H9 (cell line): ENCODE results near the gene TXNDC12. TPM values are rescaled to one million over a fixed set of nuclear protein-coding genes. Genes with fewer than 3 reads are reported as not detected.

Experiments used
- DNase-seq: peaks from one replicate; pipeline ENCODE4 v3.0.0-alpha.2; 2017
- H2AFZ ChIP-seq: one replicate; pipeline ENCODE4 v1.6.1; 2013; ENCODE audit warnings: mild to moderate bottlenecking, low read length, control low read depth, moderate library complexity
- H2AK5ac ChIP-seq: 2 replicates; pipeline ENCODE4 v1.6.1; 2013; ENCODE audit warnings: low read length, control low read depth, mixed read lengths; ENCODE audit not compliant: insufficient read length
- H2BK120ac ChIP-seq: one replicate; pipeline ENCODE4 v1.6.1; 2013; ENCODE audit warnings: low read depth, mild to moderate bottlenecking, low read length, control low read depth, inconsistent platforms; ENCODE audit not compliant: poor library complexity, severe bottlenecking
- H2BK12ac ChIP-seq: 2 replicates; pipeline ENCODE4 v1.6.1; 2013; ENCODE audit warnings: low read length, control low read depth, mixed read lengths, low read depth; ENCODE audit not compliant: insufficient read length
- H2BK15ac ChIP-seq: 2 replicates; pipeline ENCODE4 v1.6.1; 2013; ENCODE audit warnings: low read depth, low read length, control low read depth
- H2BK20ac ChIP-seq: one replicate; pipeline ENCODE4 v1.6.1; 2013; ENCODE audit warnings: low read depth, mild to moderate bottlenecking, low read length, control low read depth, inconsistent platforms; ENCODE audit not compliant: poor library complexity, severe bottlenecking
- H2BK5ac ChIP-seq: 2 replicates; pipeline ENCODE4 v1.6.1; 2013; ENCODE audit warnings: low read length, control low read depth, mixed read lengths; ENCODE audit not compliant: insufficient read length
- H3K14ac ChIP-seq: 2 replicates; pipeline ENCODE4 v1.6.1; 2013; ENCODE audit warnings: low read length, control low read depth; ENCODE audit not compliant: insufficient read depth
- H3K18ac ChIP-seq: 2 replicates; pipeline ENCODE4 v1.6.1; 2013; ENCODE audit warnings: low read depth, mild to moderate bottlenecking, mixed read lengths, low read length, control low read depth; ENCODE audit not compliant: insufficient read length
- H3K23ac ChIP-seq: 2 replicates; pipeline ENCODE4 v1.6.1; 2013; ENCODE audit warnings: low read length, control low read depth, mixed read lengths, low read depth; ENCODE audit not compliant: insufficient read length
- H3K23me2 ChIP-seq: 2 replicates; pipeline ENCODE4 v1.6.1; 2013; ENCODE audit warnings: low read depth, mild to moderate bottlenecking, mixed read lengths, low read length, control low read depth; ENCODE audit not compliant: insufficient read length, poor library complexity, severe bottlenecking
- H3K27ac ChIP-seq: 2 replicates; pipeline ENCODE4 v1.5.1; 2013; ENCODE audit warnings: low read length, control low read depth, mixed read lengths, low read depth; ENCODE audit not compliant: insufficient read length
- H3K27me3 ChIP-seq: 2 replicates; pipeline ENCODE4 v1.6.1; 2013; ENCODE audit warnings: low read length, control low read depth, inconsistent platforms; ENCODE audit not compliant: insufficient read depth
- H3K4ac ChIP-seq: 2 replicates; pipeline ENCODE4 v1.6.1; 2013; ENCODE audit warnings: low read depth, mild to moderate bottlenecking, control low read depth, inconsistent platforms, low read length, moderate library complexity
- H3K4me1 ChIP-seq: 2 replicates; pipeline ENCODE4 v1.6.1; 2013; ENCODE audit warnings: low read length, control low read depth, inconsistent platforms; ENCODE audit not compliant: insufficient read depth
- H3K4me2 ChIP-seq: 2 replicates; pipeline ENCODE4 v1.6.1; 2013; ENCODE audit warnings: low read length, control low read depth, mixed read lengths; ENCODE audit not compliant: insufficient read length, insufficient read depth
- H3K56ac ChIP-seq: 2 replicates; pipeline ENCODE4 v1.6.1; 2013; ENCODE audit warnings: low read depth, mild to moderate bottlenecking, mixed read lengths, low read length, control low read depth; ENCODE audit not compliant: insufficient read length
- H3K79me1 ChIP-seq: 2 replicates; pipeline ENCODE4 v1.6.1; 2013; ENCODE audit warnings: low read depth, mild to moderate bottlenecking, moderate library complexity, low read length, control low read depth, inconsistent platforms; ENCODE audit not compliant: insufficient read depth, poor library complexity, severe bottlenecking
- H3K79me2 ChIP-seq: 2 replicates; pipeline ENCODE4 v1.6.1; 2013; ENCODE audit warnings: low read length, control low read depth, inconsistent platforms; ENCODE audit not compliant: insufficient read depth
- H3K9ac ChIP-seq: 2 replicates; pipeline ENCODE4 v1.6.1; 2013; ENCODE audit warnings: low read length, control low read depth, mixed read lengths; ENCODE audit not compliant: insufficient read length; ENCODE audit errors: extremely low read depth
- H3K9me3 ChIP-seq: one replicate; pipeline ENCODE4 v1.6.1; 2013; ENCODE audit warnings: low read depth, low read length, inconsistent platforms; ENCODE audit not compliant: control insufficient read depth
- H3T11ph ChIP-seq: one replicate; pipeline ENCODE4 v1.6.1; 2013; ENCODE audit warnings: mild to moderate bottlenecking, low read length, control low read depth, inconsistent platforms
- H4K20me1 ChIP-seq: one replicate; pipeline ENCODE4 v1.6.1; 2013; ENCODE audit not compliant: control insufficient read depth, insufficient read length, insufficient read depth
- H4K5ac ChIP-seq: 2 replicates; pipeline ENCODE4 v1.6.1; 2013; ENCODE audit warnings: low read depth, mild to moderate bottlenecking, mixed read lengths, low read length, control low read depth; ENCODE audit not compliant: insufficient read length
- H4K8ac ChIP-seq: replicated peaks from 2 replicates; pipeline ENCODE4 v1.6.1; 2013; ENCODE audit warnings: low read length, control low read depth, mixed read lengths, low read depth; ENCODE audit not compliant: insufficient read length
- H4K91ac ChIP-seq: 2 replicates; pipeline ENCODE4 v1.6.1; 2013; ENCODE audit warnings: low read depth, mild to moderate bottlenecking, moderate library complexity, mixed read lengths, low read length, control low read depth; ENCODE audit not compliant: insufficient read length
- H3K27ac Mint-ChIP-seq, 3 experiments: 2 replicates in 2 of 3; 3 replicates in 1 of 3; pipeline ENCODE4 v1.8.0; 2020 to 2021; ENCODE audit warnings: mixed read lengths in 3 of 3, mild to moderate bottlenecking in 1 of 3, moderate library complexity in 1 of 3
- H3K27me3 Mint-ChIP-seq: 2 replicates; pipeline ENCODE4 v1.8.0; 2021; ENCODE audit warnings: low read depth, mild to moderate bottlenecking, moderate library complexity, mixed read lengths
- H3K36me3 Mint-ChIP-seq, 3 experiments: 2 replicates in 2 of 3; 3 replicates in 1 of 3; pipeline ENCODE4 v1.8.0; 2020 to 2021; ENCODE audit warnings: low read depth in 3 of 3, mixed read lengths in 3 of 3; ENCODE audit not compliant: insufficient read depth in 1 of 3
- H3K4me1 Mint-ChIP-seq, 2 experiments: 2 replicates each; pipeline ENCODE4 v1.8.0; 2020; ENCODE audit warnings: mixed read lengths in 2 of 2
- H3K4me3 Mint-ChIP-seq, 2 experiments: 2 replicates in 1 of 2; 3 replicates in 1 of 2; pipeline ENCODE4 v1.8.0; 2020 to 2021; ENCODE audit warnings: mild to moderate bottlenecking in 2 of 2, mixed read lengths in 2 of 2, moderate library complexity in 1 of 2
- H3K9me3 Mint-ChIP-seq, 2 experiments: 2 replicates in 1 of 2; 3 replicates in 1 of 2; pipeline ENCODE4 v1.8.0; 2020; ENCODE audit warnings: mild to moderate bottlenecking in 2 of 2, mixed read lengths in 2 of 2, moderate library complexity in 1 of 2
- WGBS: extraction: QIAGEN DNeasy Blood & Tissue Kit; methylation state at CpG from one replicate; pipeline ENCODE4 v1.1.7; 2013; ENCODE audit warnings: missing lambda C conversion rate, low lambda C conversion rate, mixed read lengths; ENCODE audit not compliant: insufficient read length; ENCODE audit errors: extremely low coverage; 5-methylcytosine and 5-hydroxymethylcytosine counted together
- total RNA-seq: library from RNA; stranded (reverse); gene quantifications from 2 replicates; pipeline ENCODE4 v1.2.1, GENCODE V29; 2021
- TF ChIP-seq, protein P1 (sequence below): fragments of 200-600 bp; sonication (generic); conservative IDR thresholded peaks from 3 replicates; pipeline ENCODE4 v1.8.0; 2021; ENCODE audit warnings: antibody characterized with exemption, mild to moderate bottlenecking

Gene TXNDC12
- total RNA-seq, 1 experiment from 2014 or later = 82.1 TPM

DNA sequence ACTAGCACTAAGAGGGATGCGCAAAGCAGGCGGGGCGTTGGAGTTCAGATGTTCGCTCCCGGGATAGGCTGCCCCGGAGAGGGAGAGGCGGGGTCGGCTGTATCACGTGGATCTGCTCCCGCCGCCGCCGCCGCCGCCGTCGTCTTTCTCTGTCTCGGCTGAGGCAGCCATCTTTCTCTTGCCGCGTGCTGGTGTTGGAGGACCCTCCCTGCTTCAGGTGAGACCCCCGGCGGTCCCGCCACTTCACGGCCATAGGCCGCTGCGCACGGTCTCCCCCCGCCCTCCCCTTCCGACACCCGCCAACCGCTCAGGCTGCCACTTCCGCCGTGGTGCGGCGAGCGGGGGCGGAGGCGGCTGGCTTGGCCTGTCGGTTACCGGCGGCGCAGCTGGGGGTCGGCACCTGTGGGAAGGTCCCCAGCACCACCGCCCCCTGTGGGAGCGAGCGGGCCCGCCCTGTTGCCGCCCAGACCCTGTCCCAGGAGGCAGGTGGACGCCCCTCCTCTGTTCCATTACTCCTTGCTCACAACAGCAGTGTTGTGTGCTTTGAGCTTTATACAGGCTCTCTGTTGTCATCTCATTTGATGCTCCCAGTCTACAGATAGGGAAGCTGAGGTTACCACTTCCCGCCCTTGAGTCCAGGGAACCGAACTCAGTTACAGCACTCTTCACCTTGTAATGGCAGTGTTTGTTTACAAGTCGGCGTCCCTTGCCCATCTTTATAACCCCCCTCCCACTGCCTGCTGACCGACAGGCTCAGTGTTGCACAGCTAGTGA lies 1.4 kb upstream of the TXNDC12 start, which contains the start of gene BTF3L4:
BTF3L4 (plus strand) TSS at position 133 of the 774 bp plus-strand sequence. CDS start 3,553 bp downstream, outside the sequence.
- peak within 1 kb of the TSS; percentile 98 for H3K14ac ChIP-seq
- H4K8ac ChIP-seq = no peak within 1 kb of the TSS
- H4K20me1 ChIP-seq = no peaks in the 10 kb centered on the region
- peak within 1 kb of the TSS; percentile 83 for H3K4me2 ChIP-seq
- no peaks in the 10 kb centered on the region for H3K27me3 ChIP-seq
- peak within 1 kb of the TSS; percentile 93 for H3K9ac ChIP-seq
- no peak within 1 kb of the TSS for H2AFZ ChIP-seq
- peaks cover 25 to 28% of the 10 kb centered on the region in 2 experiments for H3K4me1 Mint-ChIP-seq
- H3K4ac ChIP-seq = peak within 1 kb of the TSS; percentile 18; the same call in 1 of the 2 replicates
- no peak within 1 kb of the TSS for H3K23ac ChIP-seq
- no peaks in the 10 kb centered on the region for H3K9me3 ChIP-seq
- H2BK20ac ChIP-seq = no peak within 1 kb of the TSS
- H3K27ac ChIP-seq = peak within 1 kb of the TSS; percentile 71
- H3K79me1 ChIP-seq = no peaks in the 10 kb centered on the region
- H2BK120ac ChIP-seq = peak within 1 kb of the TSS; percentile 97
- no CpG with 5 or more reads among the region's 54 CpGs for WGBS
- peak within 1 kb of the TSS; percentile 94 for H3T11ph ChIP-seq
- H3K36me3 Mint-ChIP-seq = peaks cover 19 to 54% (median 44%) of the 10 kb centered on the region in 3 experiments
- no peak within 1 kb of the TSS for H2BK12ac ChIP-seq
- peak within 1 kb of the TSS; percentile 99 to 100 for H3K4me3 Mint-ChIP-seq
- peak within 1 kb of the TSS; percentile 97 for H3K18ac ChIP-seq
- peak within 1 kb of the TSS; percentile 42 for H2BK5ac ChIP-seq
- TF ChIP-seq, protein P1, sequence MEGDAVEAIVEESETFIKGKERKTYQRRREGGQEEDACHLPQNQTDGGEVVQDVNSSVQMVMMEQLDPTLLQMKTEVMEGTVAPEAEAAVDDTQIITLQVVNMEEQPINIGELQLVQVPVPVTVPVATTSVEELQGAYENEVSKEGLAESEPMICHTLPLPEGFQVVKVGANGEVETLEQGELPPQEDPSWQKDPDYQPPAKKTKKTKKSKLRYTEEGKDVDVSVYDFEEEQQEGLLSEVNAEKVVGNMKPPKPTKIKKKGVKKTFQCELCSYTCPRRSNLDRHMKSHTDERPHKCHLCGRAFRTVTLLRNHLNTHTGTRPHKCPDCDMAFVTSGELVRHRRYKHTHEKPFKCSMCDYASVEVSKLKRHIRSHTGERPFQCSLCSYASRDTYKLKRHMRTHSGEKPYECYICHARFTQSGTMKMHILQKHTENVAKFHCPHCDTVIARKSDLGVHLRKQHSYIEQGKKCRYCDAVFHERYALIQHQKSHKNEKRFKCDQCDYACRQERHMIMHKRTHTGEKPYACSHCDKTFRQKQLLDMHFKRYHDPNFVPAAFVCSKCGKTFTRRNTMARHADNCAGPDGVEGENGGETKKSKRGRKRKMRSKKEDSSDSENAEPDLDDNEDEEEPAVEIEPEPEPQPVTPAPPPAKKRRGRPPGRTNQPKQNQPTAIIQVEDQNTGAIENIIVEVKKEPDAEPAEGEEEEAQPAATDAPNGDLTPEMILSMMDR = peak; percentile 37; the same call in 2 of the 3 replicates
- peaks cover 10% of the 10 kb centered on the region for H3K23me2 ChIP-seq
- peaks cover 29% of the 10 kb centered on the region; the same call in 1 of the 2 replicates for H3K79me2 ChIP-seq
- no peak within 1 kb of the TSS for H2BK15ac ChIP-seq
- no peaks in the 10 kb centered on the region; a peak in 1 of 5 replicates for H3K9me3 Mint-ChIP-seq
- H4K91ac ChIP-seq = peak within 1 kb of the TSS; percentile 0
- H3K4me1 ChIP-seq = no peaks in the 10 kb centered on the region
- peak within 1 kb of the TSS; percentile 78 for H4K5ac ChIP-seq
- H3K27me3 Mint-ChIP-seq = no peaks in the 10 kb centered on the region
- no peak within 1 kb of the TSS for H3K56ac ChIP-seq
- H3K27ac Mint-ChIP-seq = peak within 1 kb of the TSS; percentile 97 to 100 (median 99)
- DNase-seq = peak; percentile 98
- H2AK5ac ChIP-seq = no peak within 1 kb of the TSS
